ENCODE results near the gene RBCK1.

Gene RBCK1

DNA sequence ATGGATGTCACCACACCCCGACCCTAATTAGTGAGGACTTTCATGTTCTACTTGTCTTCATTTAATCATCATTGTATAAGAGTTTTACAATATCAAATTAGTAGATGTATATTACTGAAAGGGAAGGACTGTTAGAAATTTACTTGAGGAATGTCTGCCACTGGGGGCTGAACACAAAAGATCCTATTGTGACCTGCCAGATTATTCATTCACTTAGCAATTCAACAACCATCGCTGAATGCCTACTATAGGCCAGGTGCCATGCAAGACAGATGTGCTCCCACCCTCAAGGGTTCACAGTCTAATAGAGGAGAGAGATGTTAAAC is 8.0 kb upstream of the RBCK1 start:
- no peak for DNase-seq

- no peak for DNase-seq
These were observed 7.4 kb upstream of the RBCK1 start for GRCh38 chr20:400454-401275.

DNA sequence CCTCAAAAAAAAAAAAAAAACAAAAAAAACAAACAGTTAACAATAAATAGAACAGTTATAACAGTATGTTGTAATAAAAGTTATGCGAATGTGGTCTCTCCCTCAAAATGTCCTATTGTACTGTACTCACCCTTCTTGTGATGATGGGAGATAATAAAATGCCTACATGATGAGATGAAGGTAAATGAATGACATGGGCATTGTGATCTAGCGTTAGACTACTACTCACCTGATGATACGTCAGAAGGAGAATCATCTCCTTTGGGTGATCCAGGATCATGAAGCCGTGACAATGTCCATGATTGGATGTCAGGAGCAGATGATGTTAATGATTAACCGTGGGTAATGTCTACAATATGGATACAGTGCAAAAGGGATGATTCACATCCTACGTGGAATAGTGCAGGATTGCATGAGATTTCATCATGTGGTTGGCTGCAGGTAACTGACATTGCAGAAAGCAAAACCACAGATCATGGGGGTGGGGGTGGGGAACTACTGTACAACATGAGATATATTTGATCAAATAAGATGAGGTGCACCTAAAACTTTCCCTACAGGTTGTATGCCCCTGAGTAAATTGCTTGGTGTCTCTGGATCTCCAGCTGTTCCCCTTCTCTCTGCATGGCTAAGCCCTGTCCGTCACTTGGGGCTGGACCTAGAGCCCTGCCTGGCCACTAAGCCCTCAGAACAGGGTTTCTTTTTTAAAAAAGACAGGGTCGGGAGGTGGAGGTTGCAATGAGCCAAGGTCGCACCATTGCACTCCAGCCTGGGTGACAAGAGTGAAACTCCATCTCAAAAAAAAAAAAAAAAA is 6.2 kb upstream of the RBCK1 start:
- DNase-seq: peak in 1 of 5 experiments; percentile 29

DNA sequence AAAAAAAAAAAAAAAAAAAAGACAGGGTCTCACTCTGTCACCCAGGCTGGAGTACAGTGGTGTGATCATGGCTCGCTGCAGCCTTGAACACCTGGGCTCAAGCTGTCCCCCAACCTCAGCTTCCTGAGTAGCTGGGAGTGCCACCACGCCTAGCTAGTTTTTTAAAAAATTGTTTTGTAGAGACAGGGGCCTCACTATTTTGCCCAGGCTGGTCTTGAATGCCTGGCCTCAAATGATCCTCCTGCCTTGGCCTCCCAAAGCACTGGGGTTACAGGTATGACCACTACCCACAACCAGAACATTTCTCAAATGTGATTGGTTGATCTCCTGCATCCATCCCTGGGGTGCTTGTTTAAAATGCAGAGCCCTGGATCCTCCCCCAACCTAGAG is 5.6 kb upstream of the RBCK1 start:
- peak in 1 of 5 experiments; percentile 26 for DNase-seq

DNA sequence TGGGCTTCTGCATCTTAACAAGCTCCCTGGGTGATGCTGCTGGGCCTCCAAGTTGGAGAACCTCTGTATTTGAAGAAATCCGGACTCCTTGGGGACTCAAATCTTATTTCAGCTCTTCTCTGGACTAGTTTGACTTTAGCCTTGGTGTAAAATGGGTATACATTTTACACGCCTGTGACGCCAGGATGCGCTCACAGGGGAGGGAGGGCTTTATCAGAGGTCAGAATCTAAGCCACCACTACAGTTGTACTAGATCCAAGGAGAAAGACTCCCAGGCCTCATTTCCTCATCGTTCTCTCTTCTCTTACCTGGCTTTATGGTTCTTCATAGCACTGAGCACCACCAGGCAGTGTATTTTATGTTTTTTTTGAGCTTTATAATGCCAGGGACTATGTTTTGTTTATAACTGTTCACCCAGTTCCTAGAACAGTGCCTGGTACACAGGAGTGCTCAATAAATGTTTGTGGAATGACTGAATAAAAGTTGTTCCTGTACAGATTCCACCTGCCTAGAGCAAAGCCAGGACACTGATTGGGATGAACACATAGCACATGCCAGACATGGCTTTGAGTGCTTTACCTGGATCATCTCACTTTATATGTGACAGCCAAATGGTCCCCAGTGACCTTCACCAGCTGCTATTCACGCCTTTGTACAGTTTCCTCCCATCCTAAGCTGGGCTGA is 5.1 kb upstream of the RBCK1 start:
- DNase-seq: no peak

DNA sequence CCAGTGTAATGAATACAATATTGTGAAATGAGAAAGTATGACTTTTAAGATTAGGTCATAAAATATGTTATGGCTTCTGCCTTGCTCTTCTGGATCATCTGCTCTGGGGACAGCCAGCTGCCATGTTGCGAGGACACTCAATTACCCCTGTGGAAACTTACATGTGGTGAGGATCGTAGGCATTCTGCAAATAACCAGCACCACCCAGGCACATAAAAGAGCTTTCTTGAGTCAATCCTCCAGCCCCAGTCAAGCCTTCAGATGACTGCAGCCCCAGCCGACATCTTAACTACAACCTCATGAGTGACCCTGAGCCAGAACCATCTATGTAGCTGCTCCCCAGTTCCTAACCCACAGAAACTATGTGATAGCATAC is 4.5 kb upstream of the RBCK1 start:
- DNase-seq: no peak

DNA sequence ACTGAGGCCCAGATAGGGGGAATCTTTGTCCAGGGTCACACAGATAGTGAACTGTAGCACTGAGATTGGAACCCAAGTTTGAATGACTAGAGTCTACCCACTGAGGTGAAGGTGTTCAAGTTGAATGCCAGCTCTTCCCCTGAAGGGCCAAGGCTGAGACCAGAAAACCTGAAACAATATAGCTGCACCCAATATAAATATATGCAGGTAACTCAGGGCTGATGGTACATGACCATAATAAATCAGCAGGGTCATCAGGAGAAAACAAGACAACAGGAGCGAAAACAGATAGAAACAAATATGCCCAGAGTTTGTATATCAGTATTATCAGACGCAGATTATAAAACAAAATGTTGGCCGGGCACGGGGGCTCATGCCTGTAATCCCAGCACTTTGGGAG is 4.0 kb upstream of the RBCK1 start:
- no peak for DNase-seq

DNA sequence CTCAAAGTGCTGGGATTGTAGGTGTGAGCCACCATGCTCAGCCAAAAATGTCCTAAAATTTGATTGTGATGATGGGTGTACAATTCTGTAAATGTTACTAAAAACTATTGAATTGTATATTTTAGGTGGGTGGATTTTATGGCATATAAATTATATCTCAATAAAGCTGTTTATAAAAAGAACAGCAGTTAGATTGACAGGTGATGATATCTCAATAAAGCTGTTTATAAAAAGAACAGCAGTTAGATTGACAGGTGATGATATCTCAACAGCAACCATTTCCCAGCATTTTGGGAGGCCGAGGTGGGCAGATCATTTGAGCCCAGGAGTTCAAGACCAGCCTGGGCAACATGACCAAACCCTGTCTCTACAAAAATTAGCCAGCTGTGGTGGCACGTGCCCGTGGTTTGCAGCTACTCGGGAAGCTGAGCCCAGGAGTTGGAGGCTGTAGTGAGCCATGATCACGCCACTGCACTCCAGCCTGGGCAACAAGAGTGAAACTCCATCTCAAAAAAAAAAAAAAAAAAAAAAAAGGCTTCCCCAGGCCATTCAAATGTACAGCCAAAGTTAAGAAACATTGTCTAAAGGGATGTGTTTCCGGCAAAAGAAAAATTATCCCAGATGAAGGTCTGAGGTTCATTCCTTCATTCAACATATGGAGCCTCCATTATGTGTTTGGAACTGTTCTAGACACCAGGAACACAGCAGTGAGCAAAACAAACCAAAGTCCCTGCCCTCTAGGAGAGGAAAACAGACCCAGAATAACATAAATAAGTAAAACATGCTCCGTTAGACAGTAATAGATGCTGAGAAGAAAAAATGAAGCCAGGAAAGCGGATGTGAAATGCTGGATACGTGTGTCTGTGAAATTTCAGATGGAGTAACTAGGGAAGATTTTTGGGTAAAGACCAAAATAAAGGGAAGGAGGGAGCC is 1.6 kb upstream of the RBCK1 start:
- DNase-seq: no peak

- DNase-seq: peak; percentile 10 to 81 (median 55)
These were observed 756 bp upstream of the RBCK1 start for GRCh38 chr20:407133-407952.

- DNase-seq: peak in 1 of 5 experiments; percentile 42
These were observed 971 bp downstream of the RBCK1 start for GRCh38 chr20:408843-409696.

DNA sequence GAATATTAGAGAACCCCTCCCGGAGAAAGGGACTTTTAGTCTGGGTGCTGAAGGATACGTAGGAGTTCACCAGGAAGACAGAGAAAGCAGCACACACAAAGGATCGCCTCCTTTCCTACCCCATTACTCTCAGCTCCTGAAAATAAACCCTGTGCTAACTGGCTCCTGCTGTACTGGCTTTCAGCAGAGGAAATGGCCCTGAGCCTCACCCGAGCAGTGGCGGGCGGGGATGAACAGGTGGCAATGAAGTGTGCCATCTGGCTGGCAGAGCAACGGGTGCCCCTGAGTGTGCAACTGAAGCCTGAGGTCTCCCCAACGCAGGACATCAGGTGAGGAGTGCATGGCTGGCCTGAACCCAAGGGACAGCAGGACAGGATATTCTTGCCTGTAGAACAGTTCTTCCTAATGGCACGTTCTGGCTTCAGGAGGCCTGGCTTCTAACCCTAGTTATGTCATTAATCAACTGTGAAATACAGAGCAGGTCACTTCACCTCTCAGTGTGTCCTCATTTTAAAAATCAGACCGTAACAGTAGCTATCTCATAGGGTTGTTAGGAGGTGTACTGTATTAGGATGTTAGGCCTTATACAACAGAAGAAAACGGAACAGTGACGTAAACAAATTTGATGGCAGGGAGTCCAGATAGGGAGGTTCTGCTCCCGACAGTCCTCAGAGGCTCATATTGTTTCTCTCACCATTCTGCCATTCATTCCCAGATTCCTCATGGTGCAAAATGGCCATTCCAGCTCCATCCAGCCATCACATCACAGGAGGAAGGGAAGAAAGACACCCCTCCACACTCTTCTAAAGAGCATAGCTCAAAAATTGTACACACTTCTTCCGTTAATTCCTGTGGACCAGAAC is 1.8 kb downstream of the RBCK1 start:
- peak in 1 of 5 experiments; percentile 40 for DNase-seq

DNA sequence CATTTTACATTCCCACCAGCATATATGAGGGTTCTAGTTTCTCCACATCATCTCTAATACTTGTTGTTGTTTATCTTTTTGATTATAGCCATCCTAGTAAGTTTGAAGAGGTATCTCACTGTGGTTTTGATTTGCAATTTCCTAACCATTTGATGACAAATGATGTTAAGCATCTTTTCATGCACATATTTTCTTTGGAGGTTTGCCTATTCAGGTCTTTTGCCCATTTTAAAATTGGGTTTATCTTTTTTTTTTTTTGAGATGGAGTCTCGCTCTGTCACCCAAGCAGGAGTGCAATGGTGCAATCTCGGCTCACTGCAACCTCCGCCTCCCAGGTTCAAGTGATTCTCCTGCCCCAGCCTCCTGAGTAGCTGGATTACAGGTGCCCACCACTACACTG is 4.0 kb downstream of the RBCK1 start:
- no peak for DNase-seq

DNA sequence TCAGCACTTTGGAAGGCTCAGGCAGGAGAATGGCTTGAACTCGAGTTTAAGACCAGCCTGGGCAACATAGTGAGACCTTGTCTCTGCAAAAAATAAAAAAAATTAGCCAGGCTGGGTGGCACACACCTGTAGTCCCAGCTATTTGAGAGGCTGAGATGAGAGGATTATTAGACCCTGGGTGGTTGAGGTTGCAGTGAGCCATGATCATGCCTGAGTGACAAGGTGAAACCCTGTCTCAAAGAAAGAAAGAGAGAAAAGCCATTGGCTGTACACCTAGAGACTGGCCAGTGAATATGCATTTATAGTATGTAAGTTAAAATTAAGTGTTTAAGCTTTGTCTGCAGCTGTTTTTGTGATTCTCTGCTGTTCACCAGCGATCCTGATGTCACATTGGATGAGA is 6.1 kb downstream of the RBCK1 start:
- no peak for DNase-seq

DNA sequence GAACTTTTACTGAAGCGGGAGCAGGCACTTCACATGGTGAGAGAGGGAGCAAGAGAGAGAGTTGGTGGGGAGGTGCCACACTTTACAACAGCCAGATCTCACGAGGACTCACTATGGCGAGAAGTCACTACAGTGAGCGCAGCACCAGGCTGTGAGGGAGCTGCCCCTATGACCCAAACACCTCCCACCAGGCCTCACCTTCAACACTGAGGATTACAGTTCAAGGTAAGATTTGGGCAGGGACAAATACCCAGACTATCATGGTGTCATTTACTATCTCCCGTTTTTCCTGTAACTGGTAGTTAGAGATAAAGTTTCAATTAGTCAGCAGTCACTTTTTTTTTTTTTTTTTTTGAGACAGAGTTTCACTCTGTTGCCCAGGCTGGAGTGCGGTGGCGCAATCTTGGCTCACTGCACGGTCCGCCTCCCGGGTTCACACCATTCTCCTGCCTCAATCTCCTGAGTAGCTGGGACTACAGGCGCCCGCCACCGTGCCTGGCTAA is 7.8 kb downstream of the RBCK1 start:
- DNase-seq: no peak

DNA sequence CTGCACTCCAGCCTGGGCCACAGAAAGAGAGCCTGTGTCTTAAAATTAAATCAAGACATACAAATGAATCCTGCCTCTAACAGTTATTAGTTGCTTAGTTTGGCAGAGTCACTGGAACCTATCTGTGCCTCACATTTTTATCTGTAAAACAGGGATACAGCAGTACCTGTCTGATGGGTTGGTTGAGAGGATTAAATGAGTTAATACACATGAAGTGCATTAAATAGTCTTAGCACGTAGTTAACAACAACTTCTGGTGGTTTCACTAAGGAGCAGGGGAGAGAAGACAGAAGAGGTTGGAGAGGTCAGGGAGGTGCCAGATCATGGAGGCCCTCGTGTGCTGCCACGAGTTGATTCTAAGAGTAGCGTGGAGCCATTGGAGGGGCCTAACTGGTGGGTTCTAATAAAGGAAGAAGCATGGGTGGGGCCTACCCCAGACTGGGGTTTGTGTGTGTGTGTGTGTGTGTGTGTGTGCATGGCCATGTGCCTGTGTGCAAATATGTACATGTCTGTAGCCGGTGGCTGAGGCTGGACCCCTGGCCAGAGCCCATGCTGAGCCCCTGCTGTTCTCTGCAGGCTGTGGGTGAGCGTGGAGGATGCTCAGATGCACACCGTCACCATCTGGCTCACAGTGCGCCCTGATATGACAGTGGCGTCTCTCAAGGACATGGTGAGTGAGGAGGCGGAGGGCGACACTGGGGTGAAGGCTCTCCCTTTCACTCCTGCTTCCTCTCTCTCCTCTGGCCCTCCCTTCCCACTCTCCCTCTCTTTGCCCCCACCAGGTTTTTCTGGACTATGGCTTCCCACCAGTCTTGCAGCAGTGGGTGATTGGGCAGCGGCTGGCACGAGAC is 9.1 kb downstream of the RBCK1 start:
- no peak for DNase-seq

DNA sequence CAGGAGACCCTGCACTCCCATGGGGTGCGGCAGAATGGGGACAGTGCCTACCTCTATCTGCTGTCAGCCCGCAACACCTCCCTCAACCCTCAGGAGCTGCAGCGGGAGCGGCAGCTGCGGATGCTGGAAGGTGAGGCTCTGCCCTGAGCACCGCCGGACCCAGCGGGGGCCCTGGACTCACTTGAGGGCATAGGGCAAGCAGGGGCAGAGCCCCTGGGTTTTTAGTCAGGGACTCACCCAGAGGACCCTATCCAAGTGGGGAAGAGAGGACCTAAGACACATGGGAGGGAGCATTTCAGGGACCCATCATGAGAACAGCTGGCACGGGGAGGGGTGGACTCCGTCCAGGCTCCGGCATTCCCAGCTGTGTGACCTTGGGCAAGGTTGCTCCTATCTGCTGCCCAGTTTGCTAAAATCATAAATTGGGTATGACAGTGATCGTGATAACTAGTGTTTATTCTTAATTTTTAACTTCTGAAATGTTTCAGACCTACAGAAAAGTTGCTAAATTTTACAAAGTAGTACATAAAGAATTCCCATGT is 9.8 kb downstream of the RBCK1 start:
- no peak for DNase-seq

GRCh38 chr20:418858-419365 is 10.8 kb downstream of the RBCK1 start:
- DNase-seq: no peak

All from T-helper 2 cell (primary cell).